Adipocyte (in vitro differentiated cells): Measurements from ENCODE around the gene KIAA0513.

ENCODE experiments used
- DNase-seq: peaks from one replicate; pipeline ENCODE4 v3.0.0-alpha.2; 2015; ENCODE audit warnings: low read depth
- H3K27me3 ChIP-seq: replicated peaks from 2 replicates; pipeline ENCODE4 v1.7.0; 2013; ENCODE audit warnings: mild to moderate bottlenecking, low read length, moderate library complexity; ENCODE audit not compliant: control insufficient read depth, insufficient read depth
- H3K36me3 ChIP-seq: 2 replicates; pipeline ENCODE4 v1.7.0; 2013; ENCODE audit warnings: low read length, mild to moderate bottlenecking, moderate library complexity; ENCODE audit not compliant: control insufficient read depth, insufficient read depth, severe bottlenecking
- H3K4me1 ChIP-seq: 2 replicates; pipeline ENCODE4 v1.7.0; 2013; ENCODE audit warnings: mild to moderate bottlenecking, low read length, moderate library complexity; ENCODE audit not compliant: control insufficient read depth, insufficient read depth
- H3K4me3 ChIP-seq: 2 replicates; pipeline ENCODE4 v1.7.0; 2013; ENCODE audit warnings: mild to moderate bottlenecking, low read length, moderate library complexity
- H3K9ac ChIP-seq: 2 replicates; pipeline ENCODE4 v1.7.0; 2013; ENCODE audit warnings: mild to moderate bottlenecking, low read length, moderate library complexity
- H3K9me3 ChIP-seq: 2 replicates; pipeline ENCODE4 v1.7.0; 2013; ENCODE audit warnings: mild to moderate bottlenecking, low read length, moderate library complexity; ENCODE audit not compliant: control insufficient read depth

Gene KIAA0513

DNA sequence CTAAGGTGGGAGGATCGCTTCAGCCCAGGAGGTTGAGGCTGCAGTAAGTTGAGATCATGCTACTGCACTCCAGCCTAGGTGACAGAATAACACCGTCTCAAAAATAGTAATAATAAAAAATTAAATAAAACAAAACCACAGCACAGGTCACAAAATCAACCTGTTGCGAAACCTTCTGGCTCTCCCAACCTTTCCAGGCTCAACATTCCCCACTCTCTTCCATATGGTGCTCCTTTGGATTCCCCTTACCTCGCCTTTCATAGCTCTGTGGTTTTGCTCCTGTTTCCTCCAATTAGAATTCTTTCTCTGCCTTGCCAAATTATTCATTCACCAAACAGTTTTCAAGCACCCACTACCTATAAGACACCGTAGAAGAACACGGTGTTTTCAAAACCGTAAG, 21.0 kb upstream of the KIAA0513 start:
- peak; percentile 28 for DNase-seq
- Histone ChIP-seq H3K36me3 (no peaks in the 10 kb centered on the region), H3K4me3 (no peak overlapping the region), H3K4me1 (peaks cover 59% of the 10 kb centered on the region), H3K9me3 (no peaks in the 10 kb centered on the region), H3K9ac (no peak overlapping the region), H3K27me3 (no peaks in the 10 kb centered on the region)

DNA sequence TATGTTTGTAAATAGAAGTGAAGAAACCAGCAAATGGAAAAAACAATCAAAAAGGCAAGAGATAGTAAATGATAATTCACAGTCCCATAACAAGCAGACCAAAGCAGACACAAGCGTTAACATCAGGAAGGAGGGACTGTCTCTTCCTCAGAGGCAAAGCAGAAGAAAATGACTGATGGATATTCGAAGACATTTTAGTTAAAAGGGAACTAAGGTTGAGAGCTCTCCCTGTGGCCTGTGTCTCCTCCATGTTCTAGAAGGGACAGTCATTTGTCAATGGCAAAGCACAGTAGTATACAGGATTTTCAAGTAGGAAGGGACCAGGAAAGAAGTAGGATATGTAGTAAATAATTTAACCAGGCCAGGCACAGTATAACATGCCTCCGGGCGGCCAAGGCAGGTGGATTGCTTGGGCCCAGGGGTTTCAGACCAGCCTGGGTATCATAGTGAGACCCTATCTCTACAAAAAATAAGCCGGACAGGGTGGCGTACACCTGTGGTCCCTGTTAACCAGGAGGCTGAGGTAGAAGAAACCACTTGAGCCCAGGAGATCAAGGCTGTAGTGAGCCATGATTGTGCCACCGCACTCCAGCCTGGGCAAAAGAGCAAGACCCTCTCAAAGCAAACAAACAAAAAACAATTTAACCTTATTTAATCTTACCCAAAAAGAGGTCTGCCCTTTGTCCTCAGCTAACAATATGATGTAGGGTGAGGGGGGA, 19.9 kb upstream of the KIAA0513 start:
- no peaks in the 10 kb centered on the region for H3K27me3 ChIP-seq
- H3K9me3 ChIP-seq, result no peaks in the 10 kb centered on the region
- no peak overlapping the region for H3K4me3 ChIP-seq
- no peaks in the 10 kb centered on the region for H3K36me3 ChIP-seq
- no peak for DNase-seq
- peaks cover 54% of the 10 kb centered on the region for H3K4me1 ChIP-seq
- no peak overlapping the region for H3K9ac ChIP-seq

DNA sequence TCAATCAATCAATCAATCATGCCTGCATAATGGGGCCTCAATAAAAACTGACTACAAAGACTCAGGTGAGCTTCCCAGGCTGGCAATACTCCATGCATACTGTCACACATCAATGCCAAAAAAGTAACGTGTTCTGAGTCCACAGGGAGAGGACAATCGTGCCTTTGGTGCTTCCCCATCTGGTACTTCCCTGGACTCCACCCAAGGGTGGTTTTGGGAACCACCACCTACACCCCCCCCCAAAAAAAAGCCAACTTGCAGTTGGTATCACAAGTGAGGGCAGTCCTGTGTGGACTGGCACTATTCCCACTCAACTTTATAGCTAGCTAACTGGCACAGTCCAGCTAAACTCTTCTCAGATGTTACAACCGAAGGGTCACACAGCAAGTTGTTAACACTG, 19.3 kb upstream of the KIAA0513 start:
- no peak for DNase-seq
- H3K9me3 ChIP-seq, result no peaks in the 10 kb centered on the region
- H3K4me1 ChIP-seq, result peaks cover 48% of the 10 kb centered on the region
- no peak overlapping the region for H3K4me3 ChIP-seq
- no peaks in the 10 kb centered on the region for H3K27me3 ChIP-seq
- no peaks in the 10 kb centered on the region for H3K36me3 ChIP-seq
- no peak overlapping the region for H3K9ac ChIP-seq

- Histone ChIP-seq H3K27me3 (no peaks in the 10 kb centered on the region), H3K4me1 (peaks cover 29% of the 10 kb centered on the region), H3K36me3 (no peaks in the 10 kb centered on the region), H3K9me3 (no peaks in the 10 kb centered on the region), H3K4me3 (peak overlapping the region; percentile 92), H3K9ac (peak overlapping the region; percentile 94)
- no peak for DNase-seq
These were observed 17.1 kb upstream of the KIAA0513 start for GRCh38 chr16:85010446-85010930.

DNA sequence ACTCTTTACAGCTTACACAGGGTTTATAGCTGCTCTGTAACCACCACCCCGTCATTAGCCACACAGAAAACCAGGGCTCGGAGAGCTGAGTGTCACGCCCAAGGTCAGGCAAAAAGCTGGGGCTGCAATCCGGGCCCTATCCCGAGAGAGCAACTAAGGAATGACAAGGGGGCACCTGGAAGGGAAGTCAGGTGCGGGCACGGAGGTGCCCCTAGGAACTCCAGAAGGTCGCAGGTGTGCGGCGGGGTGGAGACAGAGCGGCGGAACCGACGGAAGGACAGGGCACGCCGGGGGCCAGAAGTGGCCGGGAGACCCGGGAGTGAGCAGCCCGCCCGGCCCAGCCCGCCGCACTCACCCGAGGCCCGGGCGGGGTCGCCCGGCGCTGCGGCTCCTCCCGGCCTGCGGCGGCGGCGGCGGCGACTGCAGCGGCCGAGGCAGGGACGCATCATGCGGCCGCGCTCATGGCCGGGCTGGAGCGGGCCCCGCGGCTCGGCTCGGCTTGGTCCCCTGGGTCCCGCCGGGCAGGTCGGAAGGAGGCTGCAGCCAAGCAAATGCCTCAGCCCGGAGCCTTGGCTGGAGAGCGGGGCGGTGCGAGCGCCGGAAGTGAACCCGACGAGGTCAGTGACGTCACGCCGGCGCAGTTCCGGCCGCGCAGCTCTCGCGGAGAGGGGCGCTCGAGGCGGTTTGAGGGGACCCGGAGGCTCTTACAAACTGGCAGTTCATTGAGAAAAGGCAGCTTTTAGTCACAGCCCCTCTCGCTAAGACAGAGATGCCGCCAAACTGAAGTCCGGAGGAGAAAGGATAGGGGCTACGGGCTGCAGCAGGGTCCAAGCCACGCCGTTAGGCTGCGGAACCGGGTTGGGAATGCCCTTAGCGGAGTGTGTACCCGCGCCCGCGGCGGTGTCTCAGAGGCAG, 16.4 kb upstream of the KIAA0513 start, which contains the start of gene ZDHHC7:
TSS of gene ZDHHC7 (minus strand) at position 605 of the 915 bp plus-strand sequence. CDS start 20,917 bp downstream, outside the sequence.
- no peaks in the 10 kb centered on the region for H3K27me3 ChIP-seq
- peak; percentile 95 for DNase-seq
- no peaks in the 10 kb centered on the region for H3K36me3 ChIP-seq
- H3K4me3 ChIP-seq, result peak within 1 kb of the TSS; percentile 92
- H3K9ac ChIP-seq, result peak within 1 kb of the TSS; percentile 94
- no peaks in the 10 kb centered on the region for H3K9me3 ChIP-seq
- H3K4me1 ChIP-seq, result peaks cover 25% of the 10 kb centered on the region

DNA sequence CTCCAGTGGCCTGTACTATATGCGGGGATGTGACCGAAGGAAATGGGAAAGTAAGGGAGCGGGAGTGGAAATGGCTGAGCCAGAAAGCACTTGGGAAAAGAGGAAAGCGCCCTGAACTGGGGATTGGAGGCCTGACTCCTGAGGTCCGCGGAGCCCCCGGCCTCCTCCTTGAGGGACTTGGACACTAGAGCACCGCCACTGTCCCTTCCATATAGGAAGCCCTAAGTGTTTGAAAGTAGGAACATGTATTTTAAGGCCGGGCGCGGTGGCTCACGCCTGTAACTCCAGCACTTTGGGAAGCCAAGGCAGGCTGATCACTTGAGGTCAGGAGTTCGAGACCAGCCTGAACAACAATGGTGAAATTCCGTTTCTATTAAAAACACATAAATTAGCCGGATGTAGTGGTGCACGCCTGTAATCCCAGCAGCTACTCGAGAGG, 15.7 kb upstream of the KIAA0513 start:
- H3K4me1 ChIP-seq, result peaks cover 25% of the 10 kb centered on the region
- H3K4me3 ChIP-seq, result peak overlapping the region; percentile 92
- peak overlapping the region; percentile 94 for H3K9ac ChIP-seq
- no peaks in the 10 kb centered on the region for H3K9me3 ChIP-seq
- DNase-seq, result no peak
- no peaks in the 10 kb centered on the region for H3K36me3 ChIP-seq
- H3K27me3 ChIP-seq, result no peaks in the 10 kb centered on the region

DNA sequence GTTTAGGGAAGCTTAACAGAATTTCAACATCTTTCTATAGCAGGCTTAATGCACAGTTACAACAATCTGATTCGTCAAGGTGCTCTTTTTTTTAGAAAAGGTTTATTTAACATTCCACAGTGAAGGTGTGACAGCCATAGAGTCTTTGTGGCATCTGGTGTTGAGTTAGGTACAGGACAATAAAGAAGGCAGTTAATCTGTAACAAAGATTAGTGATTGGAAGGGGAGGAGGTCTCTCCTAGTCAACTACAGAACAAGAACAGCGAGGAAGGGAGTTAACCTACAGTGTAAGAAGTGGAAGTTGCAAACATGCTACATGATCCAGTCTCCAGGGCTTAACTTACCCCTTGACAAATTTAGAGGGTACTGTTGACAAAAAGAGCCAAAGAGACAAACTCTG, 13.3 kb upstream of the KIAA0513 start:
- Histone ChIP-seq H3K27me3 (no peaks in the 10 kb centered on the region), H3K4me1 (peaks cover 21% of the 10 kb centered on the region), H3K9me3 (no peaks in the 10 kb centered on the region), H3K9ac (no peak overlapping the region), H3K36me3 (no peaks in the 10 kb centered on the region), H3K4me3 (no peak overlapping the region)
- DNase-seq, result no peak

GRCh38 chr16:85015481-85016187, 12.0 kb upstream of the KIAA0513 start:
- no peak overlapping the region for H3K4me3 ChIP-seq
- no peaks in the 10 kb centered on the region for H3K27me3 ChIP-seq
- no peaks in the 10 kb centered on the region for H3K9me3 ChIP-seq
- H3K9ac ChIP-seq, result no peak overlapping the region
- DNase-seq, result peak; percentile 63
- H3K36me3 ChIP-seq, result no peaks in the 10 kb centered on the region
- H3K4me1 ChIP-seq, result peaks cover 19% of the 10 kb centered on the region

GRCh38 chr16:85017151-85017550, 10.4 kb upstream of the KIAA0513 start:
- Histone ChIP-seq H3K9ac (no peak overlapping the region), H3K4me3 (no peak overlapping the region), H3K9me3 (no peaks in the 10 kb centered on the region), H3K4me1 (peaks cover 16% of the 10 kb centered on the region), H3K36me3 (no peaks in the 10 kb centered on the region), H3K27me3 (no peaks in the 10 kb centered on the region)
- no peak for DNase-seq

DNA sequence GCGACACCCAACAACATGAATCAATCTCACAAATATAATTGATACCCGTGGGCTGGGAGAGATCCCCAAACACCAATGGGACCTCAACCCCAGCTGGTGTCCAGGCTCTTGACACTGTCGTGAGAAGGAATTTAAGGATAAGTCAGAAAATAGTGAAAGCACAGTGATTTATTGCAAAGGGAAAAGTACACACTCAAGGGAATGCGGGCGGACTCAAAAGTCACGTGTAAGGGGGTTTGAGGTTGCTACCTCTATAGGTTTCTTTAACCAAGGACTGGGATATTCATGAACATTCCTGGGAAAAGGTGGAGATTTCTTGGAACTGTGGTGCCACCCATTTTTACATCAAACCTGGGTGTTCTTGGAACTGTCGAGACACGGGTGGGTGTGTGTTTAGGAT, 10.0 kb upstream of the KIAA0513 start:
- Histone ChIP-seq H3K27me3 (no peaks in the 10 kb centered on the region), H3K36me3 (no peaks in the 10 kb centered on the region), H3K4me1 (peaks cover 14% of the 10 kb centered on the region), H3K9ac (no peak overlapping the region), H3K9me3 (no peaks in the 10 kb centered on the region), H3K4me3 (no peak overlapping the region)
- no peak for DNase-seq
